ENCODE results near the gene TXK.

Gene TXK

GRCh38 chr4:48021100-48021499 lies 113.0 kb downstream of the TXK start:
- DNase-seq (ENCODE audit: low read depth in 2 of 2): no peak

DNA sequence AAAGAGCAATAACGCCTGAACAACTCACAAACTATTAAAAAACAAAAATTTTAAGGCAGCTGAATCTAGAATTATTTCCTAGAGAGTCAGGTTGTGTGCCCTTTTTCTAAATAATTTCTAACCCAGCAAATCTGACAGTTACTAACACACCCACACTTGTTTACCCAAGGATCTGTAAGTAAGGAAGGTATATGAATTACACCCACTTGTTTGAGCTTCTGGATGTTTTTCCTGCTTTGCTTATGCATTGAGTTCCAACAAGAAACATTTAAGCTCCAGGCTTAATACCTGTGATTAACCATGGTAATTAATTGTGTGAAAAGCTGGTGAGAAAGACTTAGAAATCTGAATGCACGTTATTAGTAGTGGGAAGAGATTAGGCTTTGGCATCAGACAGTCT lies 115.9 kb downstream of the TXK start:
- DNase-seq (ENCODE audit: low read depth in 2 of 2): no peak

DNA sequence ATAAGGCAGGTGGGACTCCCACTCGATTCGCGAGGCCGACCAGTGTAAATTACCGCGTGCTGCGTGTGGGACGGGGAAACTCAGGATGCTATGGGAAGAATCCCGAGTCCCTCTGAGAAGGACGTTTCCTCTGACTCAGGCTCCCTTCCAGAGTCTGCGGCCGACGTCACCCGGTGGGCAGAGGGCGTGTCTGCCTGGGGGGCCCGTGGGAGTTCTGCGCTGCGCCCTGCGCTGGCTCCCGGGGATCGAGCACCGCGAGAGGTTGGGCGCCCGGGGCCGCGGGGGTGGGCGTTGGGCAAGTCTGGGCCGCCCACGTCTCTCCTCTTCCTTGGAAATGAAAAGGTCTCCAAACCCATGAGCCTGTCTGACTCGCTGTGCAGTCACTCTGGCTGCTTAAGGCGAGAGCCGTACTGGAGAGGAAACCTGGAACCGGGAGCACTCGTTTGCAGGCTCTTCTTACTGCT lies 116.9 kb downstream of the TXK start:
- peak; percentile 17 to 26 for DNase-seq (ENCODE audit: low read depth in 2 of 2)

Data from activated CD8-positive, alpha-beta memory T cell treated with anti-CD3 and anti-CD28 coated beads for 4 hours (primary cell).